Right lobe of liver (tissue), 4 donors: ENCODE data around the gene COA1.

Experiments used
- POLR2A ChIP-seq: fragments of 450-650 bp; IDR thresholded peaks from one replicate; pipeline ENCODE4 v1.6.1; 2017; ENCODE audit warnings: antibody characterized with exemption, mild to moderate bottlenecking
- TF ChIP-seq, protein P1 (sequence below), 4 donors: fragments of 200-600 bp in 3 of 4; fragments of 450-650 bp in 1 of 4; IDR thresholded peaks; one replicate each; pipeline versions ENCODE4 v1.5.1 to v1.8.0; 2016 to 2022; ENCODE audit warnings: antibody characterized with exemption in 4 of 4, mild to moderate bottlenecking in 2 of 4
- donor health status: DM: no; HTN: no; CAD: no.
- donor health status: DM: no; HTN: no; CAD: no.
- donor health status: DM: no; HTN: yes; CAD: no.

DNA sequence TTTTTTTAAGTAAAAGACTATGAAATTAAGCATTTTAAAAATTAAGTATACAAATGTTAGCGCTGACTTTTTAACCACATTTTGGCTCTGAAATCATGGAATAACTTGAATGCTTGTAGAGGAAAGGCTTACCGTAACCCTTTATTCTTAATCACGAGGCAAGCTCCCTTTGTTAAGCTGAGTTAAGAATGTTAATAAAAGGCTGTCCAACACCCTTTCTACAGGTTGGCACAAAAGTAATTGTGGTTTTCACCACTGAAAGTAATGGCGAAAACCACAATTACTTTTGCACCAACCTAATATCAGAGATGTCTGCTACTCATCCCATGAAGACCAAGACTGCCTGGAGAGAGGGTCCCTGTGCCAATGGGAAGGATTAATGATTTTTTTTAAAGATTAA, 75.9 kb downstream of the COA1 start:
- TF ChIP-seq, protein P1, sequence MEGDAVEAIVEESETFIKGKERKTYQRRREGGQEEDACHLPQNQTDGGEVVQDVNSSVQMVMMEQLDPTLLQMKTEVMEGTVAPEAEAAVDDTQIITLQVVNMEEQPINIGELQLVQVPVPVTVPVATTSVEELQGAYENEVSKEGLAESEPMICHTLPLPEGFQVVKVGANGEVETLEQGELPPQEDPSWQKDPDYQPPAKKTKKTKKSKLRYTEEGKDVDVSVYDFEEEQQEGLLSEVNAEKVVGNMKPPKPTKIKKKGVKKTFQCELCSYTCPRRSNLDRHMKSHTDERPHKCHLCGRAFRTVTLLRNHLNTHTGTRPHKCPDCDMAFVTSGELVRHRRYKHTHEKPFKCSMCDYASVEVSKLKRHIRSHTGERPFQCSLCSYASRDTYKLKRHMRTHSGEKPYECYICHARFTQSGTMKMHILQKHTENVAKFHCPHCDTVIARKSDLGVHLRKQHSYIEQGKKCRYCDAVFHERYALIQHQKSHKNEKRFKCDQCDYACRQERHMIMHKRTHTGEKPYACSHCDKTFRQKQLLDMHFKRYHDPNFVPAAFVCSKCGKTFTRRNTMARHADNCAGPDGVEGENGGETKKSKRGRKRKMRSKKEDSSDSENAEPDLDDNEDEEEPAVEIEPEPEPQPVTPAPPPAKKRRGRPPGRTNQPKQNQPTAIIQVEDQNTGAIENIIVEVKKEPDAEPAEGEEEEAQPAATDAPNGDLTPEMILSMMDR (IDR thresholded peaks at IDR 0.05) = no peak
- TF ChIP-seq POLR2A = no peak
